T-cell (primary cell): ENCODE measurements around the gene AGAP1. TPM values are rescaled to one million over a fixed set of nuclear protein-coding genes. Genes with fewer than 3 reads are reported as not detected.

Experiments used
- ATAC-seq, 4 experiments: fragments of 200-7000 bp in 3 of 4; fragments of 150-1000 bp in 1 of 4; cut with Tn5 transposase; replicated peaks in 1 of 4; 1 replicate in 3 of 4; 2 replicates in 1 of 4; pipeline ENCODE4 v1.10.0; 2021; ENCODE audit warnings: moderate library complexity in 3 of 4, mild to moderate bottlenecking in 2 of 4, moderate number of reproducible peaks in 1 of 4
- CTCF ChIA-PET, 2 donors: fragments of 300-600 bp; sonication (Branson Sonifier 250); formaldehyde crosslinking; loops; one replicate each; lab custom pipeline; 2022; ENCODE audit warnings: antibody characterized with exemption in 2 of 2; lab: Charles Lee
- POLR2A ChIA-PET, 2 donors: fragments of 300-600 bp; sonication (Branson Sonifier 250); formaldehyde crosslinking; loops; one replicate each; lab custom pipeline; 2022; ENCODE audit warnings: antibody characterized with exemption in 2 of 2; lab: Charles Lee
- DNase-seq, 35 experiments: peaks; one replicate each; pipeline versions ENCODE4 v3.0.0 to v3.0.0-alpha.2; 2013 to 2023
- H3K27ac ChIP-seq: one replicate; pipeline ENCODE4 v1.5.1; 2013; ENCODE audit warnings: low read length
- H3K27me3 ChIP-seq, 2 experiments: replicated peaks in 1 of 2; 1 replicate in 1 of 2; 2 replicates in 1 of 2; pipeline versions ENCODE4 v1.6.1 to v1.7.0; 2013; ENCODE audit warnings: low read length in 1 of 2, mixed read lengths in 1 of 2; ENCODE audit not compliant: control insufficient read depth in 2 of 2, insufficient read depth in 2 of 2; ENCODE audit errors: extremely low read depth in 1 of 2
- H3K36me3 ChIP-seq, 2 donors: 1 replicate in 1 of 2; 2 replicates in 1 of 2; pipeline versions ENCODE4 v1.6.1 to v1.7.0; 2013; ENCODE audit warnings: low read length in 1 of 2; ENCODE audit not compliant: control insufficient read depth in 2 of 2, insufficient read depth in 1 of 2; ENCODE audit errors: extremely low read depth in 1 of 2
- H3K4me1 ChIP-seq, 2 experiments: 1 replicate in 1 of 2; 2 replicates in 1 of 2; pipeline versions ENCODE4 v1.6.1 to v1.7.0; 2013; ENCODE audit warnings: low read length in 2 of 2, mixed read lengths in 1 of 2; ENCODE audit not compliant: insufficient read depth in 2 of 2, control insufficient read depth in 1 of 2; ENCODE audit errors: extremely low read depth in 1 of 2
- H3K4me3 ChIP-seq, 2 donors: 1 replicate in 1 of 2; 2 replicates in 1 of 2; pipeline versions ENCODE4 v1.5.1 to v1.7.0; 2013; ENCODE audit warnings: mild to moderate bottlenecking in 2 of 2, low read length in 1 of 2, moderate library complexity in 1 of 2; ENCODE audit not compliant: control insufficient read depth in 1 of 2; ENCODE audit errors: extremely low read depth in 1 of 2
- H3K9me3 ChIP-seq: 2 replicates; pipeline ENCODE4 v1.7.0; 2013
- H3K27ac Mint-ChIP-seq, 2 donors: one replicate each; pipeline ENCODE4 v1.8.0; 2020 to 2021; ENCODE audit warnings: mild to moderate bottlenecking in 2 of 2, mixed read lengths in 2 of 2
- H3K27me3 Mint-ChIP-seq, 2 donors: one replicate each; pipeline ENCODE4 v1.8.0; 2021 to 2022; ENCODE audit warnings: mixed read lengths in 2 of 2
- H3K36me3 Mint-ChIP-seq: one replicate; pipeline ENCODE4 v1.8.0; 2021; ENCODE audit warnings: mixed read lengths
- H3K4me1 Mint-ChIP-seq, 3 donors: one replicate each; pipeline ENCODE4 v1.8.0; 2020 to 2022; ENCODE audit warnings: mixed read lengths in 3 of 3, mild to moderate bottlenecking in 1 of 3
- H3K4me3 Mint-ChIP-seq, 3 donors: one replicate each; pipeline ENCODE4 v1.8.0; 2020 to 2022; ENCODE audit warnings: mild to moderate bottlenecking in 3 of 3, mixed read lengths in 3 of 3, moderate library complexity in 3 of 3
- H3K9me3 Mint-ChIP-seq, 3 donors: one replicate each; pipeline ENCODE4 v1.8.0; 2020 to 2022; ENCODE audit warnings: mixed read lengths in 3 of 3
- WGBS: methylation state at CpG from one replicate; pipeline ENCODE4 v1.1.5; 2013; ENCODE audit warnings: missing lambda C conversion rate; ENCODE audit not compliant: insufficient coverage; 5-methylcytosine and 5-hydroxymethylcytosine counted together
- total RNA-seq, 35 experiments: library from RNA in 6 of 35; stranded (reverse) in 6 of 35; fragments of 120-200 nt in 1 of 35; gene quantifications; one replicate each; pipeline versions ENCODE4 v1.2.1 to v1.2.4 and lab custom pipeline; 2013 to 2026

AGAP1 gene
- total RNA-seq, 5 donors from 2014 or later (not counting 1 experiment from before 2014, with no cell fraction given), result 3.9 to 15.6 (median 5.2) TPM

- ChIA-PET POLR2A (no interaction called here), CTCF (interaction anchor here in 1 of 2 donors (1.0 kb wide), 1 partner anchor 33 kb away, joined by 3 read pairs; no protein-coding TSS in a partner anchor)
- Histone ChIP-seq H3K27me3 (peaks cover 0 to 11% of the 10 kb centered on the region in 2 experiments), H3K27ac (no peak overlapping the region), H3K4me3 (no peak overlapping the region), H3K36me3 (no peaks in the 10 kb centered on the region), H3K4me1 (no peaks in the 10 kb centered on the region), H3K9me3 (no peaks in the 10 kb centered on the region)
- no peak overlapping the region for H3K27ac Mint-ChIP-seq
- ATAC-seq (no peak), DNase-seq (no peak)
- no peaks in the 10 kb centered on the region for H3K36me3 Mint-ChIP-seq
- H3K27me3 Mint-ChIP-seq, result peaks cover 4 to 10% of the 10 kb centered on the region in 2 donors
- H3K4me3 Mint-ChIP-seq, result no peak overlapping the region
- H3K4me1 Mint-ChIP-seq, result no peaks in the 10 kb centered on the region
- WGBS, result 93% methylated on average over 5 of the region's 6 CpGs
- no peaks in the 10 kb centered on the region for H3K9me3 Mint-ChIP-seq
Observed at GRCh38 chr2:235453605-235454151, 40.2 kb upstream of the AGAP1 start.

GRCh38 chr2:235458839-235459273 lies 35.0 kb upstream of the AGAP1 start:
- H3K9me3 Mint-ChIP-seq, result no peaks in the 10 kb centered on the region
- peaks cover 13 to 16% of the 10 kb centered on the region in 2 donors for H3K27me3 Mint-ChIP-seq
- no peaks in the 10 kb centered on the region for H3K36me3 ChIP-seq
- ChIA-PET POLR2A (no interaction called here), CTCF (no interaction called here)
- no peaks in the 10 kb centered on the region for H3K4me1 Mint-ChIP-seq
- H3K27ac ChIP-seq, result no peak overlapping the region
- H3K9me3 ChIP-seq, result no peaks in the 10 kb centered on the region
- H3K36me3 Mint-ChIP-seq, result no peaks in the 10 kb centered on the region
- ATAC-seq (no peak), DNase-seq (no peak)
- peaks cover 0 to 25% of the 10 kb centered on the region in 2 experiments for H3K27me3 ChIP-seq
- no peak overlapping the region for H3K27ac Mint-ChIP-seq
- H3K4me3 Mint-ChIP-seq, result no peak overlapping the region
- no peak overlapping the region for H3K4me3 ChIP-seq
- H3K4me1 ChIP-seq, result no peaks in the 10 kb centered on the region
- WGBS, result 60% methylated on average over 1 of the region's 7 CpGs

DNA sequence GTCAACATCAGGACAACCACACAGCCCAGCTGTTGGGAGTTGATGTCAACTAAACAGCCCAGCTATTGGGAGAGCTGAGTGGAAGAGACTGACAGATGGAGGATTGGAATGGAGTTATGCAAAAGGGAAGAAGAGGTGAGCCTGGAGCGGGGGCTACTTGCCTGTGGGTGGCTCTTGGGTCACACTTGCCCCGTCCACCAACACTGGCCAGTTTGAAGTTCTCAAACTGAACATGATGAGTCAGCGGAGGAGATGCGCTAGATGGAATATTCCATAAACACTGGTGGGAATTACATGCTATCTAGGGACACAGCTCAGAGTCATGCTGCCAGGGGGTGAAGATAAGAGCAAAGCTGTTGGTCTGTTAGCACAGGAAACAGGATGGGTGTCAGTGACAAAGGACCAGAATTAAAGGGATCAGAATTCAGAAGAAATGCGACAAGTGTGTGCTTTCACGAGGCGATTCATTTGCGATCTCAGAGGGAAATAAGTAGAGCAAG lies 33.2 kb upstream of the AGAP1 start:
- 80% methylated on average over 8 of the region's 8 CpGs for WGBS
- DNase-seq (no peak), ATAC-seq (no peak)
- no peak overlapping the region for H3K4me3 ChIP-seq
- Mint-ChIP-seq H3K4me1 (no peaks in the 10 kb centered on the region), H3K27me3 (peaks cover 15 to 20% of the 10 kb centered on the region in 2 donors), H3K4me3 (no peak overlapping the region), H3K27ac (no peak overlapping the region), H3K9me3 (no peaks in the 10 kb centered on the region), H3K36me3 (no peaks in the 10 kb centered on the region)
- H3K27me3 ChIP-seq, result peaks cover 0 to 32% of the 10 kb centered on the region in 2 experiments
- H3K9me3 ChIP-seq, result no peaks in the 10 kb centered on the region
- no peaks in the 10 kb centered on the region for H3K4me1 ChIP-seq
- H3K27ac ChIP-seq, result no peak overlapping the region
- ChIA-PET CTCF (no interaction called here), POLR2A (no interaction called here)
- H3K36me3 ChIP-seq, result no peaks in the 10 kb centered on the region

DNA sequence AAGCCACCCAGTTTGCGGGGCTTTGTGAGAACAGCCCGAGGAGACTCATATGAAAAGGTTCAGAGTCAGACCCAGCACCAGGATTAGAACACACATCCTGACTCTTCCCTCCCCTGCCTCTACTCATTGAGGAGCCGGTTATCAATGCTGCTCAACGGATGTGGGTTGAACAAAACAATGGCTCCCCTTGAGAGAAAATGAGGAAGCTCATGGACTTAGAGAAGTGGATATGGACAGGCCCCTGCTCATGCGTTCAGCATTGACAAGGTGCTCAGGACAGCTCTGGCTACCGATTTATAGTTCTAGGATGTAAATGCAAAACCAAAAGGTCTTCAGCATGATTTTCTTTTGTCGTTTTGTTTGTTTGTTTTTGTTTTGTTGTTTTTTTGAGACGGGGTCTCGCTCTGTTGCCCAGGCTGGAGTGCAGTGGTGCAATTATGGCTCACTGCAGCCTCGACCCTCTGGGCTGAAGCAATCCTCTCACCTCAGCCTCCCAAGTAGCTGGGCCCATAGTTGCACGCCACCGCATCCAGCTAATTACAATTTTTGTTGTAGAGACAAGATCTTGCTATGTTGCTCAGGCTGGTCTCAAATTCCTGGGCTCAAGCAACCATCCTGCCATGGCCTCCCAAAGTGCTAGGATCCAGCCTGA lies 32.0 kb upstream of the AGAP1 start:
- Histone ChIP-seq H3K36me3 (no peaks in the 10 kb centered on the region), H3K27ac (no peak overlapping the region), H3K4me1 (no peaks in the 10 kb centered on the region), H3K4me3 (no peak overlapping the region), H3K9me3 (no peaks in the 10 kb centered on the region), H3K27me3 (peaks cover 0 to 28% of the 10 kb centered on the region in 2 experiments)
- POLR2A ChIA-PET, result no interaction called here
- 75% methylated on average over 5 of the region's 12 CpGs for WGBS
- Mint-ChIP-seq H3K27ac (no peak overlapping the region), H3K9me3 (no peaks in the 10 kb centered on the region), H3K4me1 (no peaks in the 10 kb centered on the region), H3K27me3 (peaks cover 15 to 23% of the 10 kb centered on the region in 2 donors), H3K36me3 (no peaks in the 10 kb centered on the region), H3K4me3 (no peak overlapping the region)
- ATAC-seq, result no peak
- DNase-seq, result no peak
- CTCF ChIA-PET, result no interaction called here

- Histone ChIP-seq H3K9me3 (no peaks in the 10 kb centered on the region), H3K36me3 (no peaks in the 10 kb centered on the region), H3K27ac (no peak overlapping the region), H3K4me1 (no peaks in the 10 kb centered on the region), H3K4me3 (no peak overlapping the region), H3K27me3 (peaks cover 0 to 23% of the 10 kb centered on the region in 2 experiments)
- Mint-ChIP-seq H3K4me3 (no peak overlapping the region), H3K27ac (no peak overlapping the region), H3K9me3 (no peaks in the 10 kb centered on the region), H3K4me1 (no peaks in the 10 kb centered on the region), H3K36me3 (no peaks in the 10 kb centered on the region), H3K27me3 (peaks cover 15 to 25% of the 10 kb centered on the region in 2 donors)
- ChIA-PET POLR2A (no interaction called here), CTCF (no interaction called here)
- DNase-seq (no peak), ATAC-seq (no peak)
- 90% methylated on average over 2 of the region's 4 CpGs for WGBS
Observed at GRCh38 chr2:235462415-235462790, 31.4 kb upstream of the AGAP1 start.

- Mint-ChIP-seq H3K9me3 (no peaks in the 10 kb centered on the region), H3K4me3 (no peak overlapping the region), H3K27me3 (peaks cover 15 to 24% of the 10 kb centered on the region in 2 donors), H3K4me1 (no peaks in the 10 kb centered on the region), H3K36me3 (no peaks in the 10 kb centered on the region), H3K27ac (no peak overlapping the region)
- Histone ChIP-seq H3K4me3 (no peak overlapping the region), H3K9me3 (no peaks in the 10 kb centered on the region), H3K36me3 (no peaks in the 10 kb centered on the region), H3K27ac (no peak overlapping the region), H3K4me1 (no peaks in the 10 kb centered on the region), H3K27me3 (peaks cover 0 to 22% of the 10 kb centered on the region in 2 experiments)
- DNase-seq (no peak), ATAC-seq (no peak)
- POLR2A ChIA-PET, result interaction anchor here in 1 of 2 donors (0.6 kb wide), 1 partner anchor 900 kb away, joined by 6 read pairs; no protein-coding TSS in a partner anchor
- CTCF ChIA-PET, result no interaction called here
- WGBS, result no CpG with 5 or more reads among the region's 3 CpGs
Observed at GRCh38 chr2:235463893-235464292, 29.9 kb upstream of the AGAP1 start.
